ENCODE measurements around the gene OLFM1.

DNA sequence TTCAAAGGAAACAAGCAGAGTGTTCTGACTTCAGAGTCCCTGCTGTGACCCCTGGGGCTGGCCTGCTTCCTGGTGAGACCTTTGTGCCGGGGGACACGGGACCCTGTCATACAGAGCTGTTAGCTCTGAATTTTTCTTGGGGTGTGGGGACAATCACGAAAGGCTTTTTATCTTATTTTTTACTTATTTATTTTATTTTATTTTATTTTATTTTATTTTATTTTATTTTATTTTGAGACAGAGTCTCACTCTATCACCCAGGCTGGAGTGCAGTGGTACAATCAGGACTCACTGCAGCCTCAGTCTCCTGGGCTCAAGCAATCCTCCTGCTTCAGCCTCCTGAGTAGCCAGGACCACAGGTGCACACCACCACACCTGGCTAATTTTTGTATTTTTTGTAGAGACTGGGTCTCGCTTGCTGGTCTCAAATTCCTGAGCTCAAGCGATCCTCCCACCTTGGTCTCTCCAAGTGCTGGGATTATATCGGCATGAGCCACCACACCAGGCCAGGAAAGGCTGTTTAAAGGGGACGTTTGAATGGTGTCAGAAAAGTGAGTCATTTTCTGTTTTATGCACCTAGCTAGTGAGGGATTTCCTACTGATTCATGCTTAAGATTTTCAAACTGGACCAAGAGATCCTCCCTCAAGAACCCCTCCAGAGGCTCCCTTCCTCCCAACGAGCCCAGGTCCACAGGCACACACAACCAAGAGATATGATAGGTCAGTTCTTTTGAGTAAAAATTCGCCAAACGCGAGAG lies 75.7 kb downstream of the OLFM1 start:
- TF ChIP-seq, protein P1, sequence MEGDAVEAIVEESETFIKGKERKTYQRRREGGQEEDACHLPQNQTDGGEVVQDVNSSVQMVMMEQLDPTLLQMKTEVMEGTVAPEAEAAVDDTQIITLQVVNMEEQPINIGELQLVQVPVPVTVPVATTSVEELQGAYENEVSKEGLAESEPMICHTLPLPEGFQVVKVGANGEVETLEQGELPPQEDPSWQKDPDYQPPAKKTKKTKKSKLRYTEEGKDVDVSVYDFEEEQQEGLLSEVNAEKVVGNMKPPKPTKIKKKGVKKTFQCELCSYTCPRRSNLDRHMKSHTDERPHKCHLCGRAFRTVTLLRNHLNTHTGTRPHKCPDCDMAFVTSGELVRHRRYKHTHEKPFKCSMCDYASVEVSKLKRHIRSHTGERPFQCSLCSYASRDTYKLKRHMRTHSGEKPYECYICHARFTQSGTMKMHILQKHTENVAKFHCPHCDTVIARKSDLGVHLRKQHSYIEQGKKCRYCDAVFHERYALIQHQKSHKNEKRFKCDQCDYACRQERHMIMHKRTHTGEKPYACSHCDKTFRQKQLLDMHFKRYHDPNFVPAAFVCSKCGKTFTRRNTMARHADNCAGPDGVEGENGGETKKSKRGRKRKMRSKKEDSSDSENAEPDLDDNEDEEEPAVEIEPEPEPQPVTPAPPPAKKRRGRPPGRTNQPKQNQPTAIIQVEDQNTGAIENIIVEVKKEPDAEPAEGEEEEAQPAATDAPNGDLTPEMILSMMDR (IDR thresholded peaks at IDR 0.05), result no peak
- no peak for TF ChIP-seq POLR2A (IDR thresholded peaks at IDR 0.05)

Data from right lobe of liver (tissue), 4 donors.